GM23338 (cell line): ENCODE measurements around the gene GPR158. TPM values are rescaled to one million over a fixed set of nuclear protein-coding genes. Genes with fewer than 3 reads are reported as not detected.

Source experiments
- ATAC-seq: fragments of 200-7000 bp; cut with Tn5 transposase; 3 replicates; pipeline ENCODE4 v1.9.1; 2020
- DNase-seq: peaks from one replicate; pipeline ENCODE4 v3.0.0-alpha.2; 2015; ENCODE audit warnings: low spot score
- H2AFZ ChIP-seq: fragments of 200-600 bp; sonication (generic); 2 replicates; pipeline ENCODE4 v1.8.0; 2016; ENCODE audit warnings: antibody characterized with exemption, mild to moderate bottlenecking, moderate library complexity
- H3F3A ChIP-seq: fragments of 200-600 bp; sonication (generic); replicated peaks from 2 replicates; pipeline ENCODE4 v1.8.0; 2017; ENCODE audit warnings: antibody characterized with exemption, mixed run types, low read depth
- H3K27ac ChIP-seq: fragments of 200-600 bp; sonication (generic); 2 replicates; pipeline ENCODE4 v1.6.1; 2016; ENCODE audit warnings: low read depth
- H3K27me3 ChIP-seq: fragments of 200-600 bp; sonication (generic); 2 replicates; pipeline ENCODE4 v1.8.0; 2016; ENCODE audit warnings: mild to moderate bottlenecking, mixed run types, moderate library complexity; ENCODE audit not compliant: insufficient read depth
- H3K36me3 ChIP-seq: fragments of 200-600 bp; sonication (generic); 2 replicates; pipeline ENCODE4 v1.8.0; 2016; ENCODE audit warnings: mild to moderate bottlenecking; ENCODE audit not compliant: insufficient read depth
- H3K4me1 ChIP-seq: fragments of 200-600 bp; sonication (generic); 2 replicates; pipeline ENCODE4 v1.8.0; 2016; ENCODE audit warnings: mild to moderate bottlenecking, moderate library complexity; ENCODE audit not compliant: insufficient read depth
- H3K4me2 ChIP-seq: fragments of 200-600 bp; sonication (generic); 2 replicates; pipeline ENCODE4 v1.7.1; 2017; ENCODE audit warnings: mixed run types
- H3K4me3 ChIP-seq: fragments of 200-600 bp; sonication (generic); 2 replicates; pipeline ENCODE4 v1.6.1; 2016; ENCODE audit warnings: mixed run types
- H3K79me2 ChIP-seq: fragments of 200-600 bp; sonication (generic); replicated peaks from 2 replicates; pipeline ENCODE4 v1.8.0; 2017; ENCODE audit warnings: mild to moderate bottlenecking; ENCODE audit not compliant: insufficient read depth
- H3K9me2 ChIP-seq: fragments of 200-600 bp; sonication (generic); 2 replicates; pipeline ENCODE4 v1.8.0; 2017; ENCODE audit not compliant: insufficient read depth
- H4K20me1 ChIP-seq: fragments of 200-600 bp; sonication (generic); replicated peaks from 2 replicates; pipeline ENCODE4 v1.8.0; 2017; ENCODE audit warnings: mild to moderate bottlenecking; ENCODE audit not compliant: insufficient read depth
- H3K27ac Mint-ChIP-seq: 2 replicates; pipeline ENCODE4 v1.8.0; 2020; ENCODE audit warnings: inconsistent platforms, mild to moderate bottlenecking, moderate library complexity, mixed read lengths
- H3K27me3 Mint-ChIP-seq: 3 replicates; pipeline ENCODE4 v1.8.0; 2022; ENCODE audit warnings: low read depth, mild to moderate bottlenecking, moderate library complexity, mixed read lengths, inconsistent platforms; ENCODE audit not compliant: insufficient read depth, poor library complexity
- H3K36me3 Mint-ChIP-seq: 3 replicates; pipeline ENCODE4 v1.8.0; 2021; ENCODE audit warnings: low read depth, mild to moderate bottlenecking, inconsistent platforms, moderate library complexity, mixed read lengths
- H3K4me1 Mint-ChIP-seq: 3 replicates; pipeline ENCODE4 v1.8.0; 2020; ENCODE audit warnings: mild to moderate bottlenecking, inconsistent platforms, mixed read lengths
- H3K4me3 Mint-ChIP-seq: 3 replicates; pipeline ENCODE4 v1.8.0; 2021; ENCODE audit warnings: moderate library complexity, mild to moderate bottlenecking, inconsistent platforms, mixed read lengths
- H3K9me3 Mint-ChIP-seq: 3 replicates; pipeline ENCODE4 v1.8.0; 2020; ENCODE audit warnings: moderate library complexity, mild to moderate bottlenecking, inconsistent platforms, mixed read lengths
- CREB1 ChIP-seq: fragments of 250-450 bp; sonication (Bioruptor Pico); IDR thresholded peaks from 2 replicates; pipeline ENCODE4 v1.5.0; 2020; ENCODE audit warnings: low read depth, mild to moderate bottlenecking, moderate library complexity
- EZH2phosphoT487 ChIP-seq: fragments of 200-600 bp; sonication (generic); IDR thresholded peaks from one replicate; pipeline ENCODE4 v1.8.1; 2018; ENCODE audit warnings: antibody characterized with exemption; ENCODE audit not compliant: unreplicated experiment
- NANOG ChIP-seq: IDR thresholded peaks from 2 replicates; pipeline ENCODE4 v1.6.1; 2016; ENCODE audit warnings: antibody characterized with exemption, borderline replicate concordance
- POLR2AphosphoS5 ChIP-seq: IDR thresholded peaks from 2 replicates; pipeline ENCODE4 v1.6.1; 2016; ENCODE audit warnings: antibody characterized with exemption, low read depth
- REST ChIP-seq: IDR thresholded peaks from one replicate; pipeline ENCODE4 v1.6.1; 2018; ENCODE audit warnings: antibody characterized with exemption; ENCODE audit not compliant: unreplicated experiment
- ZNF114 ChIP-seq: fragments of 250-450 bp; sonication (Bioruptor Pico); IDR thresholded peaks from 2 replicates; pipeline ENCODE4 v1.5.0; 2020; ENCODE audit warnings: mild to moderate bottlenecking, moderate library complexity
- ZNF331 ChIP-seq: fragments of 250-450 bp; sonication (Bioruptor Pico); IDR thresholded peaks from 2 replicates; pipeline ENCODE4 v1.5.0; 2020; ENCODE audit warnings: low read depth, mild to moderate bottlenecking, moderate library complexity
- ZNF462 ChIP-seq: fragments of 250-450 bp; sonication (Bioruptor Pico); IDR thresholded peaks from 2 replicates; pipeline ENCODE4 v1.5.0; 2020; ENCODE audit warnings: mild to moderate bottlenecking, moderate library complexity
- polyA plus RNA-seq: library from polyadenylated mRNA; unstranded; fragments of >200 nt; fragmentation: Nextera tagmentation; extraction: Ambion mirVana; gene quantifications from 2 replicates; pipeline ENCODE4 v1.2.1, GENCODE V29; 2016
- total RNA-seq: library from RNA; depleted of rRNA; stranded (reverse); fragments of >200 nt; shearing (Covaris generic); gene quantifications from 2 replicates; pipeline ENCODE4 v1.2.3, GENCODE V29; 2014

GPR158 gene
- total and polyA plus RNA-seq, 2 experiments from 2014 or later: 0.13 to 1.5 TPM

GRCh38 chr10:25616903-25617592, 442.2 kb downstream of the GPR158 start:
- ATAC-seq: no peak
- no peaks in the 10 kb centered on the region for H3K4me1 ChIP-seq

More at GRCh38 chr10:25616903-25617592, 442.2 kb downstream of the GPR158 start:
- H3K27ac Mint-ChIP-seq: no peak overlapping the region
- H3K4me3 ChIP-seq: no peak overlapping the region
- no peak for TF ChIP-seq EZH2phosphoT487
- TF ChIP-seq ZNF331 (CRISPR knock-in tag): no peak
- no peak for TF ChIP-seq NANOG
- no peak for TF ChIP-seq CREB1
- no peak for TF ChIP-seq ZNF462 (CRISPR knock-in tag)
- no peak for TF ChIP-seq REST
- no peak for TF ChIP-seq ZNF114 (CRISPR knock-in tag)
- no peak for TF ChIP-seq POLR2AphosphoS5
- H3K27me3 Mint-ChIP-seq: no peaks in the 10 kb centered on the region
- no peaks in the 10 kb centered on the region for H3F3A ChIP-seq
- no peak overlapping the region for H3K4me2 ChIP-seq
- DNase-seq: no peak
- no peak overlapping the region for H3K27ac ChIP-seq
- no peaks in the 10 kb centered on the region for H4K20me1 ChIP-seq
- no peaks in the 10 kb centered on the region for H3K4me1 Mint-ChIP-seq
- H3K27me3 ChIP-seq: no peaks in the 10 kb centered on the region
- no peak overlapping the region for H3K4me3 Mint-ChIP-seq
- peaks cover 7% of the 10 kb centered on the region; the same call in 1 of the 2 replicates for H3K9me2 ChIP-seq
- no peaks in the 10 kb centered on the region for H3K79me2 ChIP-seq
- no peaks in the 10 kb centered on the region for H3K36me3 ChIP-seq
- no peaks in the 10 kb centered on the region for H3K36me3 Mint-ChIP-seq
- no peaks in the 10 kb centered on the region for H3K9me3 Mint-ChIP-seq
- H2AFZ ChIP-seq: no peak overlapping the region
